ENCODE measurements around the gene SEMA3E.

SEMA3E gene

GRCh38 chr7:83552556-83552955 lies 96.4 kb downstream of the SEMA3E start:
- DNase-seq: peak; percentile 2

GRCh38 chr7:83550100-83550499 lies 98.8 kb downstream of the SEMA3E start:
- peak; percentile 82 for DNase-seq

GRCh38 chr7:83548250-83548649 lies 100.7 kb downstream of the SEMA3E start:
- no peak for DNase-seq

- DNase-seq: peak; percentile 38
Measured at GRCh38 chr7:83547526-83547925, 101.4 kb downstream of the SEMA3E start.

- DNase-seq: peak; percentile 49
Measured at GRCh38 chr7:83546586-83546985, 102.4 kb downstream of the SEMA3E start.

- no peak for DNase-seq
Measured at GRCh38 chr7:83541187-83541960, 107.6 kb downstream of the SEMA3E start.

- no peak for DNase-seq
Measured at GRCh38 chr7:83534488-83534887, 114.5 kb downstream of the SEMA3E start.

GRCh38 chr7:83532219-83532618 lies 116.7 kb downstream of the SEMA3E start:
- DNase-seq: peak; percentile 59

- DNase-seq: no peak
Measured at GRCh38 chr7:83531766-83532165, 117.2 kb downstream of the SEMA3E start.

- DNase-seq: no peak
Measured at GRCh38 chr7:83528925-83529423, 120.0 kb downstream of the SEMA3E start.

- DNase-seq: peak; percentile 72
Measured at GRCh38 chr7:83524277-83525075, 124.5 kb downstream of the SEMA3E start.

GRCh38 chr7:83520726-83521125 lies 128.2 kb downstream of the SEMA3E start:
- no peak for DNase-seq

- DNase-seq: peak; percentile 44
Measured at GRCh38 chr7:83519240-83519639, 129.7 kb downstream of the SEMA3E start.

GRCh38 chr7:83517035-83517700 lies 131.8 kb downstream of the SEMA3E start:
- DNase-seq: no peak

GRCh38 chr7:83514977-83515376 lies 134.0 kb downstream of the SEMA3E start:
- DNase-seq: no peak

GRCh38 chr7:83509255-83510021 lies 139.5 kb downstream of the SEMA3E start:
- DNase-seq: no peak

GRCh38 chr7:83504330-83504729 lies 144.6 kb downstream of the SEMA3E start:
- DNase-seq: no peak

GRCh38 chr7:83502636-83503035 lies 146.3 kb downstream of the SEMA3E start:
- DNase-seq: no peak

GRCh38 chr7:83494683-83495082 lies 154.3 kb downstream of the SEMA3E start:
- no peak for DNase-seq

- no peak for DNase-seq
Measured at GRCh38 chr7:83492802-83493201, 156.1 kb downstream of the SEMA3E start.

- no peak for DNase-seq
Measured at GRCh38 chr7:83487801-83488200, 161.1 kb downstream of the SEMA3E start.

- DNase-seq: no peak
Measured at GRCh38 chr7:83486957-83487356, 162.0 kb downstream of the SEMA3E start.

- DNase-seq: no peak
Measured at GRCh38 chr7:83486536-83486935, 162.4 kb downstream of the SEMA3E start.
